Effector memory CD4-positive, alpha-beta T cell (primary cell): Measurements from ENCODE around the gene SHC3.

ENCODE experiments used
- DNase-seq, 3 donors: peaks; one replicate each; pipeline ENCODE4 v3.0.0-alpha.2; 2020
- H3K27ac ChIP-seq: 2 replicates; pipeline ENCODE4 v1.7.0; 2013; ENCODE audit warnings: mild to moderate bottlenecking, low read length, moderate library complexity; ENCODE audit not compliant: insufficient read depth, poor library complexity, severe bottlenecking
- H3K27me3 ChIP-seq: replicated peaks from 2 replicates; pipeline ENCODE4 v1.7.0; 2013; ENCODE audit warnings: mild to moderate bottlenecking, low read length; ENCODE audit not compliant: insufficient read depth, control insufficient read depth, poor library complexity, severe bottlenecking
- H3K36me3 ChIP-seq: 2 replicates; pipeline ENCODE4 v1.7.0; 2013; ENCODE audit warnings: mild to moderate bottlenecking, low read length, moderate library complexity; ENCODE audit not compliant: control insufficient read depth, insufficient read depth
- H3K4me1 ChIP-seq: 2 replicates; pipeline ENCODE4 v1.7.0; 2013; ENCODE audit warnings: low read length, mild to moderate bottlenecking; ENCODE audit not compliant: control insufficient read depth, insufficient read depth, poor library complexity, severe bottlenecking
- H3K4me3 ChIP-seq: 2 replicates; pipeline ENCODE4 v1.7.0; 2013; ENCODE audit warnings: low read length, low read depth, mild to moderate bottlenecking; ENCODE audit not compliant: insufficient read depth, poor library complexity, severe bottlenecking
- H3K9me3 ChIP-seq: 2 replicates; pipeline ENCODE4 v1.7.0; 2013; ENCODE audit warnings: mild to moderate bottlenecking, low read length, moderate library complexity; ENCODE audit not compliant: control insufficient read depth

SHC3 gene

GRCh38 chr9:88994469-88995199 is 184.0 kb downstream of the SHC3 start:
- Histone ChIP-seq H3K9me3 (no peaks in the 10 kb centered on the region), H3K4me1 (peaks cover 3% of the 10 kb centered on the region), H3K27me3 (peaks cover 8% of the 10 kb centered on the region), H3K36me3 (no peaks in the 10 kb centered on the region), H3K4me3 (no peak overlapping the region), H3K27ac (no peak overlapping the region)
- no peak for DNase-seq

GRCh38 chr9:88993871-88994460 is 184.7 kb downstream of the SHC3 start:
- Histone ChIP-seq H3K27ac (no peak overlapping the region), H3K27me3 (peaks cover 8% of the 10 kb centered on the region), H3K36me3 (no peaks in the 10 kb centered on the region), H3K9me3 (no peaks in the 10 kb centered on the region), H3K4me3 (no peak overlapping the region), H3K4me1 (peaks cover 3% of the 10 kb centered on the region)
- no peak for DNase-seq

GRCh38 chr9:88993327-88993726 is 185.3 kb downstream of the SHC3 start:
- H3K36me3 ChIP-seq, result no peaks in the 10 kb centered on the region
- DNase-seq, result no peak
- H3K9me3 ChIP-seq, result no peaks in the 10 kb centered on the region
- H3K27me3 ChIP-seq, result peaks cover 8% of the 10 kb centered on the region
- no peak overlapping the region for H3K27ac ChIP-seq
- H3K4me3 ChIP-seq, result no peak overlapping the region
- H3K4me1 ChIP-seq, result peaks cover 3% of the 10 kb centered on the region

GRCh38 chr9:88992556-88992955 is 186.1 kb downstream of the SHC3 start:
- Histone ChIP-seq H3K4me1 (peaks cover 3% of the 10 kb centered on the region), H3K27me3 (peaks cover 8% of the 10 kb centered on the region), H3K4me3 (no peak overlapping the region), H3K27ac (no peak overlapping the region), H3K9me3 (no peaks in the 10 kb centered on the region), H3K36me3 (no peaks in the 10 kb centered on the region)
- DNase-seq, result no peak

GRCh38 chr9:88991066-88992034 is 187.3 kb downstream of the SHC3 start, which contains the start of gene S1PR3:
TSS of gene S1PR3 (plus strand) at chr9:88991468. CDS start at chr9:89001201, 9,733 bp downstream.
- no peaks in the 10 kb centered on the region for H3K9me3 ChIP-seq
- peak within 1 kb of the TSS; percentile 23 for H3K4me3 ChIP-seq
- H3K4me1 ChIP-seq, result peaks cover 3% of the 10 kb centered on the region
- peaks cover 8% of the 10 kb centered on the region for H3K27me3 ChIP-seq
- H3K36me3 ChIP-seq, result no peaks in the 10 kb centered on the region
- H3K27ac ChIP-seq, result no peak within 1 kb of the TSS
- no peak for DNase-seq

GRCh38 chr9:88990729-88991065 is 187.9 kb downstream of the SHC3 start:
- Histone ChIP-seq H3K9me3 (no peaks in the 10 kb centered on the region), H3K27ac (no peak overlapping the region), H3K36me3 (no peaks in the 10 kb centered on the region), H3K4me3 (no peak overlapping the region), H3K4me1 (peaks cover 3% of the 10 kb centered on the region), H3K27me3 (peaks cover 8% of the 10 kb centered on the region)
- no peak for DNase-seq

- Histone ChIP-seq H3K4me1 (peaks cover 3% of the 10 kb centered on the region), H3K9me3 (no peaks in the 10 kb centered on the region), H3K27me3 (peaks cover 8% of the 10 kb centered on the region), H3K36me3 (no peaks in the 10 kb centered on the region), H3K4me3 (no peak overlapping the region), H3K27ac (no peak overlapping the region)
- no peak for DNase-seq
These were observed 188.4 kb downstream of the SHC3 start for GRCh38 chr9:88990041-88990728.

- Histone ChIP-seq H3K4me3 (no peak overlapping the region), H3K27me3 (peaks cover 8% of the 10 kb centered on the region), H3K4me1 (peaks cover 3% of the 10 kb centered on the region), H3K36me3 (no peaks in the 10 kb centered on the region), H3K9me3 (no peaks in the 10 kb centered on the region), H3K27ac (no peak overlapping the region)
- no peak for DNase-seq
These were observed 189.6 kb downstream of the SHC3 start for GRCh38 chr9:88988796-88989641.

- no peak overlapping the region for H3K27ac ChIP-seq
- H3K4me1 ChIP-seq, result peaks cover 3% of the 10 kb centered on the region
- H3K9me3 ChIP-seq, result no peaks in the 10 kb centered on the region
- DNase-seq, result no peak
- no peaks in the 10 kb centered on the region for H3K36me3 ChIP-seq
- H3K4me3 ChIP-seq, result no peak overlapping the region
- no peaks in the 10 kb centered on the region for H3K27me3 ChIP-seq
These were observed 191.0 kb downstream of the SHC3 start for GRCh38 chr9:88987661-88988060.
